Measurements from ENCODE around the gene SMAD3. TPM values are rescaled to one million over a fixed set of nuclear protein-coding genes. Genes with fewer than 3 reads are reported as not detected.
"Not testable (repeated sequence)": the region's sequence is repeated elsewhere in the genome, so short reads cannot be mapped to it uniquely, and the experiment has no call there.

The SMAD3 gene
- 36.7 TPM for total RNA-seq

DNA sequence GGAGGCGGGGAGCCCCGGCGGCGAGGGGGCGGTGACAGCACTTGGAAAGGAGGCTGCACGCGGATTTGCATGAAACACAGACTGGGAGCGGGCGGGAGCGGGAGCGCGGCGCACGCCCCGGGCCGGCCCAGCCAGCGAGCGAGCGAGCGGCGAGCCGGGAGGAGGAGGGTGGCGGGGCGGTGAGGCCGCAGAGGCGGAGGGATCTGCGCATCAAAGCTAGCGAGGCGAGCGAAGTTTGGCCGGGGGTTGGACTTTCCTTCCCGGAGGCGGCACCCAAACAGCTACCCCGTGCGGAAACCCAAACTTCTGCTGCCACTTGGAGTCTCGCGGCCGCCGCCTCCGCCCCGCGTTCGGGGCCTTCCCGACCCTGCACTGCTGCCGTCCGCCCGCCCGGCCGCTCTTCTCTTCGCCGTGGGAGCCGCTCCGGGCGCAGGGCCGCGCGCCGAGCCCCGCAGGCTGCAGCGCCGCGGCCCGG lies at the start of gene SMAD3:
SMAD3 (plus strand) TSS at position 72 of the 475 bp plus-strand sequence. CDS start 553 bp downstream, outside the sequence.
- Histone ChIP-seq H3K4me3 (ENCODE audit: low read length) (peak within 1 kb of the TSS; percentile 89), H3K4me1 (ENCODE audit: insufficient read depth, low read length) (peaks cover 42% of the 10 kb centered on the region), H3K9me3 (ENCODE audit: low read depth, low read length) (no peaks in the 10 kb centered on the region)

DNA sequence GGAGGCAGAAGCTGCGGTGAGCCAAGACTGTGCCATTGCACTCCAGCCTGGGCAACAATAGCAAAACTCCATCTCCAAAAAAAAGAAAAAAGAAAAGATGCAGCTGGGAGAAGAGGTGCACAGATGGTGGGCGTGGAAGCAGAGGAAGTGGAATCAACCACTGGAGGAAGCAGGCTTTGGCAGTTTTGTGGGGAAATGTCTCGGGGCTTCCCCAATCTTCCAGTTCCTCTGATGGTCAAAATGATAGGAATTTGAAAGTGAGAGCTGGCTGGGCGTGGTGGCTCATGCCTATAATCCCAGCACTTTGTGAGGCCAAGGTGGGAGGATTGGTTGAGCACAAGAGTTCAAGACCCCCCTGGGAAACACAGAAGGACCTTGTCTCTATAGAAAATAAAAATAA lies 48.1 kb upstream of the SMAD3 start:
- Histone ChIP-seq H3K4me1 (ENCODE audit: insufficient read depth, low read length) (peaks cover 32% of the 10 kb centered on the region), H3K4me3 (ENCODE audit: low read length) (no peak overlapping the region), H3K9me3 (ENCODE audit: low read depth, low read length) (no peaks in the 10 kb centered on the region)

More for the DNA sequence above, at the start of gene SMAD3:
- no peaks in the 10 kb centered on the region for H3K27me3 ChIP-seq (ENCODE audit: insufficient read depth, low read length)

DNA sequence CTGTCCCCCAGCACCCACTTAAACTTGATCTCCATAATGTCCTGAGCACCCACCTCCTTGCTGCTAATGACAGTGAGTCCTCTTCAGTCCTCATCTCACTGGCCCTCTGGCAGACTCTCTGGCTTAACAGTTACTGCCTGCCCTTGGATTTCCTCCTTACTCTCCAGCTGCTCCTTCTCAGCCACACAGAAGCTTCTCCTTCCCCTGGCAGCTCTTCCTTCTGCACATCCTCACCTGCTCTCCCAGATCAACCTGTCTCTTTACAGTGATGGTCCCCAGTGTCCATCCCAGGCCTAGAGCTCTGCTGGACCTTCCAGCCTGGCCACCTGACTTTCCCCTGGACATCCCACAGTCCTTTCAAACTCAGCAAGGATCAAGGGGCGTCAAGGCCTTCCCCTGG lies 47.4 kb upstream of the SMAD3 start:
- no peaks in the 10 kb centered on the region for H3K9me3 ChIP-seq (ENCODE audit: low read depth, low read length)
- H3K4me3 ChIP-seq (ENCODE audit: low read length), result no peak overlapping the region
- peaks cover 38% of the 10 kb centered on the region for H3K4me1 ChIP-seq (ENCODE audit: insufficient read depth, low read length)
- H3K27me3 ChIP-seq (ENCODE audit: insufficient read depth, low read length), result no peaks in the 10 kb centered on the region

More for the DNA sequence above, 48.1 kb upstream of the SMAD3 start:
- no peaks in the 10 kb centered on the region for H3K27me3 ChIP-seq (ENCODE audit: insufficient read depth, low read length)

DNA sequence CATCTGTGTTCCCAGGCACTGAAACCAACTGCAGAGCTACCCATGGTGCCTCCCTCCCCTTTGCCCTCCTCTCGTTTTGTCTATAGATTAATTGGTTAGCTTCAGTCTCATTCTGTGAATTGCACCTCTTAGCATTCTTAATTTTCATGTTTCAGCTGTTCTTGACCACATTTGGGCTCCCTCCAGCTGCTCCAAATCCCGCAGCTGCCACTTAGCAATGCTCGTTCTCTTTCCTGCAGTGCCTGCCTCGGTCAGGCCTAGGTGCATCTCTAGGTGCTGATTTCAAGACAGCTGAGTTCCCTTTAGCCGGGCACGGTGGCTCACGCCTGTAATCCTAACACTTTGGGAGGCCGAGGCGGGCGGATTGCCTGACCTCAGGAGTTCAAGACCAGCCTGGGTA lies 47.0 kb upstream of the SMAD3 start:
- Histone ChIP-seq H3K4me3 (ENCODE audit: low read length) (no peak overlapping the region), H3K27me3 (ENCODE audit: insufficient read depth, low read length) (no peaks in the 10 kb centered on the region), H3K4me1 (ENCODE audit: insufficient read depth, low read length) (peaks cover 42% of the 10 kb centered on the region), H3K9me3 (ENCODE audit: low read depth, low read length) (no peaks in the 10 kb centered on the region)

GRCh38 chr15:67019069-67019468 lies 46.3 kb upstream of the SMAD3 start:
- Histone ChIP-seq H3K4me1 (ENCODE audit: insufficient read depth, low read length) (peaks cover 48% of the 10 kb centered on the region), H3K4me3 (ENCODE audit: low read length) (no peak overlapping the region), H3K9me3 (ENCODE audit: low read depth, low read length) (no peaks in the 10 kb centered on the region), H3K27me3 (ENCODE audit: insufficient read depth, low read length) (no peaks in the 10 kb centered on the region)

GRCh38 chr15:67019884-67020520 lies 45.4 kb upstream of the SMAD3 start:
- Histone ChIP-seq H3K4me1 (ENCODE audit: insufficient read depth, low read length) (peaks cover 57% of the 10 kb centered on the region), H3K27me3 (ENCODE audit: insufficient read depth, low read length) (no peaks in the 10 kb centered on the region), H3K4me3 (ENCODE audit: low read length) (no peak overlapping the region), H3K9me3 (ENCODE audit: low read depth, low read length) (no peaks in the 10 kb centered on the region)

DNA sequence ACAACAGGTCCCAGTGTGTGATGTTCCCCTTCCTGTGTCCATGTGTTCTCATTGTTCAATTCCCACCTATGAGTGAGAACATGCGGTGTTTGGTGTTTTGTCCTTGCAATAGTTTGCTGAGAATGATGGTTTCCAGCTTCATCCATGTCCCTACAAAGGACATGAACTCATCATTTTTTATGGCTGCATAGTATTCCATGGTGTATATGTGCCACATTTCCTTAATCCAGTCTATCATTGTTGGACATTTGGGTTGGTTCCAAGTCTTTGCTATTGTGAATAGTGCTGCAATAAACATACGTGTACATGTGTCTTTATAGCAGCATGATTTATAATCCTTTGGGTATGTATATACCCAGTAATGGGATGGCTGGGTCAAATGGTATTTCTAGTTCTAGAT lies 44.7 kb upstream of the SMAD3 start:
- H3K27me3 ChIP-seq (ENCODE audit: insufficient read depth, low read length); H3K9me3 ChIP-seq (ENCODE audit: low read depth, low read length); H3K4me3 ChIP-seq (ENCODE audit: low read length): not testable (repeated sequence)
- H3K4me1 ChIP-seq (ENCODE audit: insufficient read depth, low read length), result peaks cover 64% of the 10 kb centered on the region

- no peak overlapping the region for H3K4me3 ChIP-seq (ENCODE audit: low read length)
- H3K4me1 ChIP-seq (ENCODE audit: insufficient read depth, low read length), result peaks cover 69% of the 10 kb centered on the region
- no peaks in the 10 kb centered on the region for H3K9me3 ChIP-seq (ENCODE audit: low read depth, low read length)
- H3K27me3 ChIP-seq (ENCODE audit: insufficient read depth, low read length), result no peaks in the 10 kb centered on the region
Observed at GRCh38 chr15:67021455-67021854, 43.9 kb upstream of the SMAD3 start.

DNA sequence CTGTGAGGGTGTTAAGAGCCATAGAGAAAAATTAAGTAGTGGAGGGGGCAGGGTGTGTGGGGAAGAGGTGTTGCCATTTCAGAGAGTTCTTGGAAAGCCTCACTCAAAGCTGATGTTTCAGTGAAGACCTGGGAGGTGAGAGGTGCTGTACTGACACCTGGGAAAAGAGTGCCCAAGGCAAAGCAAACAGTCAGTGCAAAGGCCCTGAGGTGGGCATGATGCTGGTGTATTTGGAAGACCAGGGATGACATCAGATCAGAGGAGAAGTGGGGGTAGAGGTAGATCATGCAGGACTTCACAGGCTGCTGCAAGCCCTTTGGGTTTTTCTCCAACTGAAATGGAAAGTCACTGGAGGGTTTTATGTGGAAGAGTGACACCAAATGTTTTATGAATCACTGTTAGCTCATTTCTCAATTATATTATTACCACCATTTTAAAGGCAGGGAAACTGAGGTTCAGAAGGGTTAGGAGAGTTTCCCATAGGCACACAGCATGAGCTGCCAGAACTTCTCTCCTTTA lies 42.8 kb upstream of the SMAD3 start:
- H3K27me3 ChIP-seq (ENCODE audit: insufficient read depth, low read length), result no peaks in the 10 kb centered on the region
- peaks cover 68% of the 10 kb centered on the region for H3K4me1 ChIP-seq (ENCODE audit: insufficient read depth, low read length)

GRCh38 chr15:67023517-67024313 lies 41.7 kb upstream of the SMAD3 start:
- H3K9me3 ChIP-seq (ENCODE audit: low read depth, low read length), result no peaks in the 10 kb centered on the region
- H3K27me3 ChIP-seq (ENCODE audit: insufficient read depth, low read length), result no peaks in the 10 kb centered on the region
- H3K4me1 ChIP-seq (ENCODE audit: insufficient read depth, low read length), result peaks cover 68% of the 10 kb centered on the region
- no peak overlapping the region for H3K4me3 ChIP-seq (ENCODE audit: low read length)

More for the DNA sequence above, 42.8 kb upstream of the SMAD3 start:
- Histone ChIP-seq H3K9me3 (ENCODE audit: low read depth, low read length) (no peaks in the 10 kb centered on the region), H3K4me3 (ENCODE audit: low read length) (no peak overlapping the region)

DNA sequence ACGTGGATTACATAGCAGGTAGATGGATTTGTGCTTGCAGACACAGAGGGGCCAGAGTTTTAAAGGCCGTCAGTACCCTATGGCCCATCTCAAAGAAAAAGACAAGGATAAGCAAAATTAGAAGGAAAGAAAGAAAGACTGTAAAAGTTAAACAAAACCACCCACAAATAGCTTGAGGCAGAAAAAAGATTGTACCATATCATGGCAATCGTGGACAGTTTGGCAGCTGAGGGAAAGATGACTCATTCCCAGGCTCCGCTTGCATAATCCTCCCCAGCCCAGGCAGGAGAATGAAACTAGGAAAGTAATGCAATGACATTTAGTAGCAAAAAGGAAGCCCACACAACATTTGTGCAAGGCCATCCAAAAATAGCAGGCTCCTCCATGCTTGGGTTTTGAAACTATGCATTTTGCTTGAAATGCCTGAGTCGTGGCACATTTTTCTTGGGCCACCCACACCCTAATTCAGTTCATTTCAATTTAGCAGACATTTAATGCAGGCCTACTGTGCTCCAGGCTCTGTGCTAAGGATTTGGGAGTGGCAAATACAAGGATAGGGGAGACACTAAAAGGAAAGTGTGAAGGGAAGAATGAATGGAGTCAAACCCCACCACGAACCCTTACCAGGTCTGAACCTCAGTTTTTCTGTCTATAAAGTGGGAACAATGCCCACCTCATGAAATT lies 40.9 kb upstream of the SMAD3 start:
- H3K27me3 ChIP-seq (ENCODE audit: insufficient read depth, low read length), result no peaks in the 10 kb centered on the region
- H3K9me3 ChIP-seq (ENCODE audit: low read depth, low read length), result no peaks in the 10 kb centered on the region
- H3K4me1 ChIP-seq (ENCODE audit: insufficient read depth, low read length), result peaks cover 67% of the 10 kb centered on the region
- H3K4me3 ChIP-seq (ENCODE audit: low read length), result no peak overlapping the region

DNA sequence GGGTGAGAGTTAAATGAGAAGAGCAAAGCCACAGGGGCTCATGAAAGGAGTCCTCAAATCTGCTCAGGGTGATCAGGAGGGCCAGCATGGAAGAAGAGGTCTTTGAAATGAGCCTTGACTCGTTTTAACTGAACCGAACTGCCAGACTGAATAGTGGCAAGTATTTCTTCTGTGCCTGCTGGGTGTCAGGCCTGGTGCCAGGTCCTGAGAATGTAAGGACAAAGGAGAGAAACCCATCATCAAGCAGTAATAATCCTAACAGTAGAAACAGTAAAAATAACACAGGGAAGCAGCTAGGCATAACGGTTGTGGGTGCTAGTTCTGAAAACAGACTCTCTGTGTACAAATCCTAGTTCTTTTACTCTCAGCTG lies 40.4 kb upstream of the SMAD3 start:
- H3K4me3 ChIP-seq (ENCODE audit: low read length), result no peak overlapping the region
- no peaks in the 10 kb centered on the region for H3K9me3 ChIP-seq (ENCODE audit: low read depth, low read length)
- H3K4me1 ChIP-seq (ENCODE audit: insufficient read depth, low read length), result peaks cover 61% of the 10 kb centered on the region
- no peaks in the 10 kb centered on the region for H3K27me3 ChIP-seq (ENCODE audit: insufficient read depth, low read length)

DNA sequence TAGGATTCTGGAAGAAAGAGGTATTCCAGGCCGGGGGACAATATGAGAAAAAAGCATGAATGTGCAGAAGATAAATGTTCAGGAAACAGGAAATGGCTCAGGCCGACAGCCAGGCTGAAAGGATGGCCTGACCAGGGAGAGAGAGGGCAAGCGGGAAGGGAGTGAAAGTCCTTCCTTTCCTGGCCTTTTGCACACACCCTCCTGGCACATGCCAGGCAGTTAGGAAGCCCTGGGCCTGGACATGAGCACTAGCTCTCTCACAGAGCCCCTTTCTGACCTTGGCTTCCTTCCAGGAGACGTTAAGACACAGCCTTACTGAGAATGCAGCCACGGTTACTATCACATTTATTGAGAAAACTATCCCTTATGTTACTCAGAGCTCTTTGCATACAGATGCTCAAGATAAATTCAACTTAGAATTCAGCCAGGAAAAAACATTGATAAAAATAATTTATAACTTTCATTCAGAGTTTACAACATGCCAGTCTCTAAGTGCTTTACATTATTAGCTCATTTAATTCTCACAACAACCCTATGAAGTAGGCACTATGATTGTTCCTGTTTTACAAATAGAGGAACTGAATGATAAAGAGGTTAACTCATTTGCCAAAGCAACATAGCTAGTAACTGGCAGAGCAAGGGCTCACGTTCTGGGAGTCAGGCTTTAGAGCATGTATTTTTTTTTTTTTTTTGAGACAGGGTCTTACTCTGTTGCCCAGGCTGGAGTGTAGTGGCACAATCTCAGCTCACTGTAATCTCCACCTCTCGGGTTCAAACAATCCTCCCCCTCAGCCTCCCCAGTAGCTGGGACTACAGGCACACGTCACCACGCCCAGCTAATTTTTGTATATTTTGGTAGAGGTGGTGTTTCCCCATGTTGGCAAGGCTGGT lies 39.4 kb upstream of the SMAD3 start:
- no peaks in the 10 kb centered on the region for H3K9me3 ChIP-seq (ENCODE audit: low read depth, low read length)
- H3K4me1 ChIP-seq (ENCODE audit: insufficient read depth, low read length), result peaks cover 59% of the 10 kb centered on the region
- H3K27me3 ChIP-seq (ENCODE audit: insufficient read depth, low read length), result no peaks in the 10 kb centered on the region
- no peak overlapping the region for H3K4me3 ChIP-seq (ENCODE audit: low read length)

GRCh38 chr15:67026610-67026967 lies 38.8 kb upstream of the SMAD3 start:
- H3K27me3 ChIP-seq (ENCODE audit: insufficient read depth, low read length), result no peaks in the 10 kb centered on the region
- no peaks in the 10 kb centered on the region for H3K9me3 ChIP-seq (ENCODE audit: low read depth, low read length)
- H3K4me3 ChIP-seq (ENCODE audit: low read length), result no peak overlapping the region
- H3K4me1 ChIP-seq (ENCODE audit: insufficient read depth, low read length), result peaks cover 59% of the 10 kb centered on the region

Measured in mononuclear cell (primary cell).